GM12878 (cell line): ENCODE data around the gene NBEA. TPM values are rescaled to one million over a fixed set of nuclear protein-coding genes. Genes with fewer than 3 reads are reported as not detected.

ENCODE experiments used
- ATAC-seq: fragments of 200-7000 bp; cut with Tn5 transposase; 3 replicates; pipeline ENCODE4 v1.9.1; 2020; ENCODE audit warnings: mild to moderate bottlenecking, moderate library complexity
- BruUV-seq: library from RNA; stranded (reverse); fragments of 400-500 nt; replicated peaks from 2 replicates; lab custom pipeline; 2021; lab: Mats Ljungman, UMichigan
- CTCF ChIA-PET: fragments of 300-600 bp; sonication (Branson Sonifier 250); formaldehyde crosslinking; extraction: SDS; loops from one replicate; lab custom pipeline; 2021; ENCODE audit warnings: inconsistent platforms; lab: Yijun Ruan, JAX
- POLR2A ChIA-PET: fragments of 350-600 bp; formaldehyde crosslinking; extraction: SDS; loops from one replicate; lab custom pipeline; 2021; ENCODE audit warnings: inconsistent platforms; lab: Charles Lee
- RAD21 ChIA-PET: fragments of 300-600 bp; sonication (Branson Sonifier 250); formaldehyde crosslinking; loops from one replicate; lab custom pipeline; 2023; ENCODE audit warnings: antibody characterized with exemption; ENCODE audit not compliant: unreplicated experiment; lab: Charles Lee
- SMC1A ChIA-PET: fragments of 300-600 bp; sonication (Branson Sonifier 250); formaldehyde crosslinking; loops from one replicate; lab custom pipeline; 2023; ENCODE audit not compliant: unreplicated experiment, uncharacterized antibody; lab: Charles Lee
- DNase-seq: peaks from one replicate; pipeline ENCODE4 v3.0.0-alpha.2; 2011; ENCODE audit warnings: low read depth, low spot score
- FAIRE-seq: peaks from 3 replicates; lab custom pipeline; 2011; peaks lifted over from hg19 to GRCh38; lab: Jason Lieb, UNC
- H2AFZ ChIP-seq: 2 replicates; pipeline ENCODE4 v1.6.0; 2011; ENCODE audit warnings: low read depth, low read length, control low read depth; ENCODE audit not compliant: control insufficient read depth
- H3K27ac ChIP-seq: 2 replicates; pipeline ENCODE4 v1.5.1; 2011; ENCODE audit warnings: control low read depth; ENCODE audit not compliant: control insufficient read depth, insufficient read depth
- H3K27me3 ChIP-seq, 2 experiments: replicated peaks in 1 of 2; 2 replicates each; pipeline versions ENCODE4 v1.6.0 to v1.6.1; 2011; ENCODE audit warnings: low read length in 1 of 2; ENCODE audit not compliant: control insufficient read depth in 2 of 2, insufficient read depth in 2 of 2
- H3K36me3 ChIP-seq, 2 experiments: 2 replicates each; pipeline ENCODE4 v1.5.1; 2011; ENCODE audit warnings: low read length in 1 of 2; ENCODE audit not compliant: control insufficient read depth in 2 of 2, insufficient read depth in 2 of 2
- H3K4me1 ChIP-seq: 2 replicates; pipeline ENCODE4 v1.6.1; 2011; ENCODE audit warnings: mild to moderate bottlenecking, low read length, moderate library complexity, mixed read lengths; ENCODE audit not compliant: control insufficient read depth, insufficient read depth
- H3K4me2 ChIP-seq: 2 replicates; pipeline ENCODE4 v1.6.0; 2011; ENCODE audit warnings: control low read depth; ENCODE audit not compliant: control insufficient read depth, insufficient read depth
- H3K4me3 ChIP-seq: fragments of 200-600 bp; sonication (generic); 2 replicates; pipeline ENCODE4 v1.5.1; 2016
- H3K79me2 ChIP-seq: 2 replicates; pipeline ENCODE4 v1.6.0; 2011; ENCODE audit warnings: low read length; ENCODE audit not compliant: control insufficient read depth, insufficient read depth
- H3K9ac ChIP-seq: 2 replicates; pipeline ENCODE4 v1.8.0; 2011; ENCODE audit warnings: low read length, control low read depth, mixed read lengths; ENCODE audit not compliant: control insufficient read depth, insufficient read depth
- H3K9me3 ChIP-seq: replicated peaks from 3 replicates; pipeline ENCODE4 v1.5.1; 2011; ENCODE audit warnings: mild to moderate bottlenecking, low read length; ENCODE audit not compliant: control insufficient read depth, insufficient read depth
- H4K20me1 ChIP-seq: 2 replicates; pipeline ENCODE4 v1.6.0; 2011; ENCODE audit not compliant: control insufficient read depth, insufficient read depth
- BHLHE40 ChIP-seq, 2 experiments: fragments of 450-650 bp in 1 of 2; IDR thresholded peaks; 2 replicates each; pipeline ENCODE4 v1.6.1; 2011 to 2017; ENCODE audit warnings: low read depth in 2 of 2, borderline replicate concordance in 1 of 2, improper control_type of control experiment in 1 of 2, low read length in 1 of 2, mild to moderate bottlenecking in 1 of 2
- BMI1 ChIP-seq: fragments of 450-650 bp; IDR thresholded peaks from 2 replicates; pipeline ENCODE4 v1.6.1; 2016; ENCODE audit warnings: mild to moderate bottlenecking, moderate library complexity, borderline replicate concordance
- EP300 ChIP-seq, 2 experiments: fragments of 150-350 bp in 1 of 2; IDR thresholded peaks; 2 replicates each; pipeline ENCODE4 v1.6.1; 2011 to 2012; ENCODE audit warnings: low read depth in 2 of 2, low read length in 2 of 2, borderline replicate concordance in 1 of 2, improper control_type of control experiment in 1 of 2, inconsistent platforms in 1 of 2; ENCODE audit not compliant: control insufficient read depth in 1 of 2
- ESRRA ChIP-seq: IDR thresholded peaks from 2 replicates; pipeline ENCODE4 v1.6.1; 2012; ENCODE audit warnings: mild to moderate bottlenecking, low read length, improper control_type of control experiment
- FOXM1 ChIP-seq: IDR thresholded peaks from 2 replicates; pipeline ENCODE4 v1.6.1; 2012; ENCODE audit warnings: low read depth, mild to moderate bottlenecking, inconsistent platforms, low read length, moderate library complexity
- LARP7 ChIP-seq: fragments of 450-650 bp; IDR thresholded peaks from 2 replicates; pipeline ENCODE4 v1.6.1; 2017; ENCODE audit warnings: mild to moderate bottlenecking
- MEF2B ChIP-seq: fragments of 450-650 bp; IDR thresholded peaks from 2 replicates; pipeline ENCODE4 v1.6.1; 2018; ENCODE audit warnings: mild to moderate bottlenecking, moderate library complexity; ENCODE audit not compliant: partially characterized antibody, poor library complexity, severe bottlenecking
- RB1 ChIP-seq: fragments of 450-650 bp; formaldehyde crosslinking; IDR thresholded peaks from 2 replicates; pipeline ENCODE4 v1.6.1; 2017; ENCODE audit warnings: mild to moderate bottlenecking, borderline replicate concordance
- SMAD1 ChIP-seq: fragments of 450-650 bp; IDR thresholded peaks from 2 replicates; pipeline ENCODE4 v1.6.1; 2018; ENCODE audit warnings: mild to moderate bottlenecking, low read depth; ENCODE audit not compliant: partially characterized antibody
- SREBF1 ChIP-seq: IDR thresholded peaks from 2 replicates; pipeline ENCODE4 v1.6.1; 2012; ENCODE audit warnings: mild to moderate bottlenecking, low read length
- STAT3 ChIP-seq: IDR thresholded peaks from 2 replicates; pipeline ENCODE4 v1.6.1; 2011; ENCODE audit warnings: low read depth, low read length, improper control_type of control experiment
- YY1 ChIP-seq: IDR thresholded peaks from 2 replicates; pipeline ENCODE4 v1.6.1; 2011; ENCODE audit warnings: low read depth, mild to moderate bottlenecking, low read length
- ZNF24 ChIP-seq: fragments of 450-650 bp; IDR thresholded peaks from 2 replicates; pipeline ENCODE4 v1.6.1; 2017; ENCODE audit warnings: antibody characterized with exemption, mild to moderate bottlenecking
- WGBS: methylation state at CpG from one replicate; pipeline ENCODE4 v1.1.6; 2016; ENCODE audit warnings: low lambda C conversion rate; ENCODE audit not compliant: insufficient replicate concordance, insufficient coverage; ENCODE audit errors: missing lambda C conversion rate; 5-methylcytosine and 5-hydroxymethylcytosine counted together
- in situ Hi-C: fragments of 300-500 bp; cut with MboI; formaldehyde crosslinking; loops from 9 replicates; pipeline ENCODE4 v1.14.3; 2018; ENCODE audit warnings: mixed read lengths
- intact Hi-C: fragments of 100-400 bp; cut with micrococcal nuclease; formaldehyde crosslinking; loops from one replicate; pipeline ENCODE4 v1.14.2; 2022; ENCODE audit not compliant: unreplicated experiment
- polyA plus RNA-seq, 11 experiments: library from polyadenylated mRNA; depleted of rRNA in 4 of 11; unstranded in 6 of 11; stranded (reverse) in 5 of 11; fragments of >200 nt; fragmentation: Nextera tagmentation in 4 of 11; fragmentation: Illumina TruSeq in 1 of 11; extraction: Ambion mirVana in 4 of 11; extraction: Trizol in 1 of 11; gene quantifications; 1 replicate in 1 of 11; 2 replicates in 10 of 11; pipeline versions ENCODE4 v1.2.1 to v1.2.3, GENCODE V29; 2011 to 2016; ENCODE audit warnings: inconsistent platforms in 2 of 11, missing spikeins in 2 of 11, low read depth in 1 of 11
- total RNA-seq, 4 experiments: library from RNA; depleted of rRNA in 3 of 4; stranded (reverse); fragments of >200 nt in 3 of 4; fragmentation: Illumina TruSeq in 1 of 4; extraction: Trizol in 1 of 4; gene quantifications; 2 replicates each; pipeline versions ENCODE4 v1.2.1 to v1.2.3, GENCODE V29; 2013 to 2021
- TF ChIP-seq, protein P1 (sequence below): fragments of 450-650 bp; IDR thresholded peaks from 2 replicates; pipeline ENCODE4 v1.6.1; 2016; ENCODE audit warnings: mild to moderate bottlenecking, moderate library complexity, borderline replicate concordance

The NBEA gene
- total and polyA plus RNA-seq, 10 of the 15 experiments (the other 5 are each of a cell fraction or from before 2014, with no cell fraction given) = 0.23 to 3.6 (median 0.55) TPM

DNA sequence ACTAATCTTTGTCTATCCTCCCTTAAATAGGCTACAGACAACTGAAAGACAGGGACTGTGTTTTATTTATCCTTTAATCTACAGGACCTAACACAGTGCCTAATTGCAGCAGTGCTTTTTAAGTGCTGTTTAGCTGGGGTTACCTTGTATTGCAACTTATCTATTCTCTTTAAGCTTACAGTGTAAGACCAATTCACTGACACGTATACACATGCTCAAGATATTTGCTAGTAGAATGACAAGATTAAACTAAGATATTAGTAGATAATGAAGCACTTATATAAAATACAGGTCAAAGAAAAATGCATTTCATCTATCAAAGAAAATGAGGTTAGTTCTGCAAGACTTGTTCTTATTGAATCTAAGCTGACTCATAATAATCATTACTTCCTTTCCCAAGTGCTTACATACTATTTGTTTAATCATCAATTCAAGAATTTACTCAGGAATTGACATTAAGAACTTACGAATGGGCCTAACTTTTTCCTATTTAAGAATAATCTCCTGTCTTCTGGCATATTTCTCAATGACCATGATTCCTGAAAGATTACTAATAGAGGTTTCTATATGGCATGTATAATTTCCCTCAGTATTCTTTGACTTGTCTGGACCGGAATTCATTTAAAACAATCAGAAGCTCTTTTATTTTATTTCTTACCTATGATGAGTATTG, 610.2 kb downstream of the NBEA start:
- Histone ChIP-seq H3K4me3 (no peak overlapping the region), H3K36me3 (no peaks in the 10 kb centered on the region), H4K20me1 (no peaks in the 10 kb centered on the region), H3K9me3 (no peaks in the 10 kb centered on the region), H3K79me2 (no peaks in the 10 kb centered on the region), H2AFZ (no peak overlapping the region), H3K4me2 (no peak overlapping the region)
- 11% methylated on average over 3 of the region's 3 CpGs for whole genome bisulfite sequencing
- ChIA-PET RAD21 (no interaction called here), SMC1A (interaction anchor here (1.0 kb wide), 1 partner anchor 10 kb away, joined by 4 read pairs; no protein-coding TSS in a partner anchor), POLR2A (no interaction called here)
- intact Hi-C loops (no loop called here), in situ Hi-C loops (no loop called here)
- DNase-seq = no peak
- TF ChIP-seq, protein P1, sequence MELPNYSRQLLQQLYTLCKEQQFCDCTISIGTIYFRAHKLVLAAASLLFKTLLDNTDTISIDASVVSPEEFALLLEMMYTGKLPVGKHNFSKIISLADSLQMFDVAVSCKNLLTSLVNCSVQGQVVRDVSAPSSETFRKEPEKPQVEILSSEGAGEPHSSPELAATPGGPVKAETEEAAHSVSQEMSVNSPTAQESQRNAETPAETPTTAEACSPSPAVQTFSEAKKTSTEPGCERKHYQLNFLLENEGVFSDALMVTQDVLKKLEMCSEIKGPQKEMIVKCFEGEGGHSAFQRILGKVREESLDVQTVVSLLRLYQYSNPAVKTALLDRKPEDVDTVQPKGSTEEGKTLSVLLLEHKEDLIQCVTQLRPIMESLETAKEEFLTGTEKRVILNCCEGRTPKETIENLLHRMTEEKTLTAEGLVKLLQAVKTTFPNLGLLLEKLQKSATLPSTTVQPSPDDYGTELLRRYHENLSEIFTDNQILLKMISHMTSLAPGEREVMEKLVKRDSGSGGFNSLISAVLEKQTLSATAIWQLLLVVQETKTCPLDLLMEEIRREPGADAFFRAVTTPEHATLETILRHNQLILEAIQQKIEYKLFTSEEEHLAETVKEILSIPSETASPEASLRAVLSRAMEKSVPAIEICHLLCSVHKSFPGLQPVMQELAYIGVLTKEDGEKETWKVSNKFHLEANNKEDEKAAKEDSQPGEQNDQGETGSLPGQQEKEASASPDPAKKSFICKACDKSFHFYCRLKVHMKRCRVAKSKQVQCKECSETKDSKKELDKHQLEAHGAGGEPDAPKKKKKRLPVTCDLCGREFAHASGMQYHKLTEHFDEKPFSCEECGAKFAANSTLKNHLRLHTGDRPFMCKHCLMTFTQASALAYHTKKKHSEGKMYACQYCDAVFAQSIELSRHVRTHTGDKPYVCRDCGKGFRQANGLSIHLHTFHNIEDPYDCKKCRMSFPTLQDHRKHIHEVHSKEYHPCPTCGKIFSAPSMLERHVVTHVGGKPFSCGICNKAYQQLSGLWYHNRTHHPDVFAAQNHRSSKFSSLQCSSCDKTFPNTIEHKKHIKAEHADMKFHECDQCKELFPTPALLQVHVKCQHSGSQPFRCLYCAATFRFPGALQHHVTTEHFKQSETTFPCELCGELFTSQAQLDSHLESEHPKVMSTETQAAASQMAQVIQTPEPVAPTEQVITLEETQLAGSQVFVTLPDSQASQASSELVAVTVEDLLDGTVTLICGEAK = no peak
- TF ChIP-seq FOXM1 = no peak
- TF ChIP-seq STAT3 = no peak
- TF ChIP-seq EP300 (IDR thresholded peaks at IDR 0.05; ENCODE audit: borderline replicate concordance in 1 of 2, control insufficient read depth in 1 of 2, low read depth in 2 of 2, low read length in 2 of 2) = no peak
- no peak for TF ChIP-seq ESRRA
- TF ChIP-seq SREBF1 = no peak
- TF ChIP-seq BMI1 = no peak
- no peak for TF ChIP-seq MEF2B
- TF ChIP-seq SMAD1 = no peak
- TF ChIP-seq ZNF24 = no peak
- no peak for TF ChIP-seq BHLHE40 (IDR thresholded peaks at IDR 0.05; ENCODE audit: borderline replicate concordance in 1 of 2, low read depth in 2 of 2, low read length in 1 of 2)
- TF ChIP-seq LARP7 = no peak
- no peak for TF ChIP-seq YY1
- TF ChIP-seq RB1 = no peak
- TF ChIP-seq, all 136 proteins: peak for 0
- FAIRE-seq = no peak
- Histone ChIP-seq H3K4me1 (no peaks in the 10 kb centered on the region), H3K27me3 (no peaks in the 10 kb centered on the region), H3K9ac (no peak overlapping the region), H3K27ac (no peak overlapping the region)
- BruUV-seq = no TSS peak
- no peak for ATAC-seq
- CTCF ChIA-PET = interaction anchor here (1.0 kb wide), 2 partner anchors 18 to 22 kb away, joined by 3 to 4 read pairs; no protein-coding TSS in a partner anchor
